COLO829 (cell line): ENCODE results near the gene KRTAP23-1.

Source experiments
- DNase-seq: peaks from one replicate; pipeline ENCODE4 v3.0.0; 2012; ENCODE audit warnings: low spot score

Gene KRTAP23-1

DNA sequence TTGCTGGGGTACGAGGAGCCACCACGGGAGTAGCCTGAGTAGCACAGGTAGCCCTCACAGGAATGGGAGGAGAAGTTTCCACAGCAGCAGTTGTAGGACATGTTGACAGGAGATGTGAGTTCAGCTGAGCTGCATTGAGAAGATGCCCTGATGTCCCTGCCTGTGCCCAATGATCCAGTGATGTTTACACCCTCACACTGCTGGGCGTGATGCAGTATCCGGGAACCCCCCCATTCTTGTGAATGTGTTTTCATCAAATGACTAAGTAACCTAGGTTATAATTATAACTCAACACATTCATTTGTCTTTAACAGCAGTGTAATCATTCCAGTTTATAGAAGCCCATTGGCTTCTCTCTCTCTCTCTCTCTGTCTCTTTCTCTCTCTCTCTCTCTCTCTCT is at the start of gene KRTAP23-1:
KRTAP23-1 (minus strand) TSS at position 101 of the 400 bp plus-strand sequence; CDS start at position 101, 0 bp downstream.
- DNase-seq = no peak

DNA sequence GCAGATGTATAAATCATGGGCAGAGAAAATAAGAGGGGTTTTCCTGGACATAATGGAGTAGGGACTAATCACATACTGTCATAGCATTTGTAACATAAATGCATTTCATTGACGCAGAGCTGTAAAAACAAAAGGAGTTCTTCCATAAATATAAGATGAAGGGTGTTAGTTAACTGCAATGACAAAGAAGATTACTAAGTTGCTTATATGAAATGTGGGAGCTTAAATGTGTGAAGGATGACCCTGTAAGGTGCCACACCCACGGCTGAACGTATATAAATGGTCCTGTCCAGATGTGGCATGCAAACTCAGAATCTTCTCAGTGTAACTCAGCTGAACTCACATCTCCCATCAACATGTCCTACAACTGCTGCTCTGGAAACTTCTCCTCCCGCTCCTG is 47.3 kb upstream of the KRTAP23-1 start, which contains the start of gene KRTAP13-1:
KRTAP13-1 (plus strand) TSS at position 301 of the 400 bp plus-strand sequence; CDS start at position 357, 56 bp downstream.
- DNase-seq = no peak

DNA sequence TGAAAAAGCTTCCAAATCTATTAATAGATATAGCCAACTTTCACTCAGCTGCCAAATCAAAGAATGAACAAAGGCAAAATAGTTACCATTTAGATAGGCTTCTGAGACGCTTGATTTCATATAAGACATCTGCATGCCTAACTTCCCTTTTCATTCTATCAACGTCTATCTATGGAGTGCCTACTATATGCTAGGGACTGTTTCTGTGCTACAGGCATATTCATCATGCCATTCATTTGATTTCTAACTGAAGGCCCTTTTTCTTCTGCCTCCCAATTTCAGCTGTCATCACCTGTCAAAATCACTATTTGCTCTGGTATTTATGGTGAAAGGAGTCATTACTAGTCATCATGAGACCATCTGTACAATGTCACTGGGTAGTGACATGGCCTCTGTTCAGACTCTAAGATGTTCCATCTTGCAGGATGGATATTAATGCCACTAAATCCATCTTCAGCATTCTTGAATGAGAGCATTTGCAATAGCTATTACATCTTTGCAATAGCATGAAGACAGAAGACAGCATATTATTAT is 43.2 kb upstream of the KRTAP23-1 start:
- no peak for DNase-seq

GRCh38 chr21:30382201-30382600 is 33.8 kb upstream of the KRTAP23-1 start:
- no peak for DNase-seq

DNA sequence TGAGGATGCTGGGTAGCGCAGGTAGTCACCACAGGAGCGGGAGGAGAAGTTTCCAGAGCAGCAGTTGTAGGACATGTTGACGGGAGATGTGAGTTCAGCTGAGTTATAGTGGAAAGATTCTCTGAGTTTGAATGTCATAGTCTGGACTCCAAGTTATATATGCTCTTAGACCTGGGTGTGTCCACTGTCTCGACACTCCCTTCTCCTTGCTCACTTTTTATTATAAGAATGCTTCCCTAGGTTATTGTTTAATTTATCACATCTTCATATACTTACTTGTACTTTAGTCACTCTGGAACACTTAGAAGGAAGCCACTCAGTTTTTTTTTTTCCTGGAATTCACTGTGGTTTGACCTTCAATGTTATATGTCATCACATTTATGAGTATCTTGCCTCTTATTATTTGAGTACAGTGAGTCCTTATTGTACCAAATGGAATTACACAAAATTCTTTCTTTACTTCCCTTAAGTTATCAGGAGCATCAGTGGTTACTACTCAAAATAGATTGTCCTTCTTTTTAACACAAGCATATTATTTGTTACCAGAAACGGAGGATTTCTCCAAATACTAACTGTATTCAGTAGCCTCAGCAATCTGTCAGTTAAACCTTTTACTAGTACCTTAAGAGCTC is 23.8 kb upstream of the KRTAP23-1 start, which contains the start of gene KRTAP13-2:
KRTAP13-2 (minus strand) TSS at position 133 of the 632 bp plus-strand sequence; CDS start at position 75, 58 bp downstream.
- peak; percentile 38 for DNase-seq

DNA sequence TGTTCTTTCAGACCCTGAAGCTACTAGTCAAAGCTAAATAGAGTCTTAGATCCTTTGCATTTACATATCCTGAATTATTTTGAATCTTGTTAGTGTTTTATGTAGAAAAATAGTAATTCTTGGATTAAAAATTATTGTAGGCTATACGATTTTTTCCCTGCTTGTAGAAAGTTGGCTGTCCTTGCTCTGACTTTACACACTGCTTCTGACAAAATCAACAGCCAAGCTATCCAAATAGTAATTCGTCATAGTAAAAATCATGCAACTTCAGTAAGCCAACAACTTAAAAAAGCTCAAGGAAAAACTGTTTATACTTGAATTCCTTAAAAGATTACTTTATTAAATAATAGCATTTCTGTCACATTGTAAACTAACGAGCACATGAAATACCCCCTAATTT is 7.5 kb upstream of the KRTAP23-1 start:
- no peak for DNase-seq

DNA sequence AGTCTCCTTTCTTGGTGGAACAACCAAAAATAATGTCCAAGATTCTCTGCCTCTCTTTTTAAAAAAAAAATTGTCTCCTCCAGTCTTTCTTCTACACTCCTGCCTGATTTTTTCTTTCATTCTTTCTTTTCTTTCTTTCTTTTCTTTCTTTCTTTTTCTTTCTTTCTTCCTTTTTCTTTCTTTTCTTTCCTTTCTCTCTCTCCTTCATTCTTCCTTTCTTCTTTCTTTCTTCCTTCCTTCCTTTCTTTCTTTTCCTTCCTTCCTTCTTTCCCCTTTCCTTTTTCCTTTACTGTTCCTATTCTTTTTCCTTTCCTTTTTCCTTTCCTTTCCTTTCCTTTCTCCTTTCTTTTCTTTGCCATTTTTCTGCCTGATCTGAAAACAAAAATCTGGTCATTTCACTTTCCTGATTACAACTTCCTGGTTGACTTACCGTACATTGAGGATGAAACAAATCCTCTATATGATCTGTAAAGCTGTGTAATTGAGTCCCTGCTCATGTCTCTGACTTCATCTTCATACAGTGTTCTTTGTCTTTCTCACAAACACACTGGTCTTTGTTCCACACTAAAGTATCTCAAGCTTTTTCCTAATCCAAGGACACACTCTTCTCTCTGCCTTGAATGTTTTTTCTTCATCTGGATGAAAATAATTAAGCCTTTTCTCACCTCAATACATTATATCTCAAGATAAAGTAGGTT is 6.1 kb upstream of the KRTAP23-1 start:
- peak; percentile 61 for DNase-seq

- DNase-seq = no peak
These were observed 3.1 kb upstream of the KRTAP23-1 start for GRCh38 chr21:30351534-30351933.

DNA sequence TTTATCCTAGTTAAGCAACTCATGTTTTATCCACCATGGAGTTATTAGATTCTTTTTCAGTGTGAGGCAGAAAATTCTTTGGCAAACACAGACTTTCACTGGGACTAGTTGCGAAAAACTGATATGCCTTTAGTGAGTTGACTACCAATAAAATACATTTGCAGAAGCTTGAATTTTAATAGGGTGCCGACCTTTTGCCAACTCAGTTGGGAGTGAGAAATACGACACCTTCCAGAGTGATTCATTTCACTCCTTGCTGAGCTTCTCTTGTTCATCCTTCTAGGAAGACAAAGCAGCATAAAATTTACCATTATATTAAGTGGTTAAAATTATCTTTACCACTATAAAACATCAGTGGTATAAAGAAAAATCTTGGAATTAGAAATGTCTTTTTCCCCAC is 1.2 kb upstream of the KRTAP23-1 start:
- no peak for DNase-seq

DNA sequence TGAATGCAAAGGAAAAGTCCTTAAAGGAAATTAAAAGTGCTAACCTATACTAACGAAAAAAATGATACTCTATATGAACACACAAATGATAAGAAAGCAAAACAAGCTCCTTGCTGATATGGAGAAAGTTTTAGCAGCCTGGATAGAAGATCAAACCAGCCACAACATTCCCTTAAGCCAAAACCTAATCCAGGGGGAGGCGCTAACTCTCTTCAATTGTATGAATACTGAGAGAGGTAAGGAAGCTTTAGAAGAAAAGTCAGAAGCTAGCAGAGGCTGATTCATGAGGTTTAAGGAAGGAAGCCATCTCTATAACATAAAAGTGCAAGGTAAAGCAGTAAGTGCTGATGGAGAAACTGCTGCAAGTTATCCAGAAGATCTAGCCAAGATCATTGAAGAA is 3.4 kb downstream of the KRTAP23-1 start:
- DNase-seq = no peak

GRCh38 chr21:30340714-30341573 is 7.5 kb downstream of the KRTAP23-1 start:
- peak; percentile 66 for DNase-seq

DNA sequence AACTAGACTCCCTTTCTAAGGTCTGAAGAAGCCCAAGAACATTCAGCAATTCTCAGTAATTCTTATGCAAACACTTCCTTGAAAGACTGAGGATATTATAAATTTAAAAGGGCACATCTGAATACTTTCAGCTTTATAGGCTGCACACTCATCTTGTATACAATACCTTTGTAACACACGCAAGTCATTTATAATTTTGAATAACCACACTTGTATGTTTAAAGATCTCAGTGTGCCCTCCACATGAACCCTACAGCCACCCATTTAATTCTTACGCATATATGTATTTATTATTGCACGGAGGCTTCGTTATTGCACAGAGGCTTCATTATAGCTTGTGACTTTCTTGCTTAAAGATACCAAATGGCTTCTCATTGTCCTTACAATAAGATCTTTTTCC is 9.7 kb downstream of the KRTAP23-1 start:
- no peak for DNase-seq

DNA sequence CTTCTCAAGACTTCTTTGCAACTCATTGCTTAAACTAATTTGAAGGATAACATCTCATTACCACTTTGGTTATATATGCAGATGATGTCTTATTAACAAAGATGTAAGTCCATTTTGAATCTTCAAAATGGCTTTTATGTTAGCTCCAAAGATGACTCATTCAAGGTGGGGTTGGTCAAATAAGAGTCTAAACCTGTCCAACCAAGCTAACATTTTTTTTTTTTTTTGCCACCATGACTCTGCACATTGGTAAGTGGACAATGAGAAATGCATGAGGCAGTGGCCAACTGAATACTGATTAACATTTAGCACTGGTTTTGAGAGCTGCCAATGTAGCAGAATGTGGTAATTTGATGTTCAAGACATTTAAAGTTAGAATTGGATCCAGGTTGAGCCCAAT is 10.6 kb downstream of the KRTAP23-1 start:
- DNase-seq = no peak

GRCh38 chr21:30337276-30337744 is 11.1 kb downstream of the KRTAP23-1 start, which contains the start of gene KRTAP27-1:
KRTAP27-1 (minus strand) TSS chr21:30337694; CDS start chr21:30337668, 26 bp downstream.
- DNase-seq = no peak

GRCh38 chr21:30336596-30336995 is 11.8 kb downstream of the KRTAP23-1 start:
- no peak for DNase-seq

DNA sequence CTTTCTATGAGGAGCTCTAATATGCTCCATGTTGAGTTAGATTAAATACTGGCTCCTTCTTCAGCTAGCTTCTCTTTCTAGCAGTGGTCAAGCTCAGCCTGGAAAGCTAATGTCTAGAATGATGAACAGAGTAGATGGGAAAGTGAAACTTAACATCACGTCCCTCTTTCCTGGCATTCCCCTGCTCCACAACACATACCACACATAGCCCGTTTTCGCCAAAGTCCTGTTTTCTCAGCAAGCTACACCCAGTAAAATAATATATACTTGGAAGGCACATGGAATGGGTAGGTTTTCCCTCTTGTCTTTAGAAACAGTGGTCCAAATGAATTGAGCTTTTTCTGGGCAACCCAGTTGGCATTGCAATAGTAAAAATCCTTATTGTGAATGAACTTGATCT is 14.7 kb downstream of the KRTAP23-1 start:
- no peak for DNase-seq

- DNase-seq = no peak
These were observed 15.7 kb downstream of the KRTAP23-1 start for GRCh38 chr21:30332681-30333080.

DNA sequence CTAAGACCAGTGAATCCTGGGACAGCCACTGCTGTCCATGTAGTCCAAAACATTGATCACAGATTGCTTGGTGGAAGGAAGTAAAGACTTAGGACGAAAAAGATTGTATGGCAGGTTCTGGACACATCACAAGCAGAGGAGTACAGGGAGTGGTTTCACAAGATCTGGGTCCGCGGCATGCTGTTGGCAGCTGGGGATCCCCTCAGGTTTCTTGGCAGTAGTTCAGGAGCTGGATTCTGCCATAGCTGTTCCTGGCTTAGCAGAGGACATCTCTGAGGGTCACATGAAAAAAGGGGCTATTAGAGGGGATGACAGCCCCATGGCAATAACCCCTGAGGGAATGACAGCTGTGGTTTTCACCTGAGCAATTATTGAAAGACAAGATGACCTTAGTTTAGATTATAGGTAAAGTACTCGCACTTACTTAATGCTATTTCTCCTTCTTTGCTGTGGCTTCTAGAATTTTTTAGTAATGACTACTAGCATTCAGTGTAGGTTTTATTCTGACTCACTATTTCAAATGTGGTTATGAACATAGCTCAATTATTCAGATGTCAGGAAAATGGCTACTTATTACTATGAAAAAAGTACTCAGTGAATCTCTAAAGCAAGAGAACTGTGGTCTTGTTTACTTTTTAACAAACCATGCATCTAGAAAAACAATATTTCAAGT is 19.1 kb downstream of the KRTAP23-1 start:
- no peak for DNase-seq

- DNase-seq = no peak
These were observed 22.0 kb downstream of the KRTAP23-1 start for GRCh38 chr21:30326390-30326789.

DNA sequence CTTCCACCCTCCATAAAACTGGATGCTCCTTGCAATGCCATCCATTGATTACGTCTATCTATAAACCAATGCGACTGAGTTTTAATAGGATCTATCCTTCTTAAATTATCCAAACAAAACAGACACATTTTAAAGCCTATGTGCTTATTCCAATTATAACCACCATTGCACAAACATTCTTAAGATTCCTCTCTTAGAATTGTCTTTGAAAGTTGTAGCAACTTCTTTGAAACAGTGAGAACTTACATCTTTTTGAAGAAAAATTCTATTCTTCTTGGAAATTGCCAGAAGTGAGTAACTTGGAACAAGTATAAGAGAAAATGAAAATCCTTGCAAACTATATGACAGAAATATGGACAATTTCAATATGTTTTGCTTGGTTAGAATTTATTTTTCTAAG is 28.2 kb downstream of the KRTAP23-1 start, which contains the start of gene KRTAP26-1:
KRTAP26-1 (minus strand) TSS at position 101 of the 400 bp plus-strand sequence. CDS start 280 bp downstream, outside the sequence.
- DNase-seq = no peak

DNA sequence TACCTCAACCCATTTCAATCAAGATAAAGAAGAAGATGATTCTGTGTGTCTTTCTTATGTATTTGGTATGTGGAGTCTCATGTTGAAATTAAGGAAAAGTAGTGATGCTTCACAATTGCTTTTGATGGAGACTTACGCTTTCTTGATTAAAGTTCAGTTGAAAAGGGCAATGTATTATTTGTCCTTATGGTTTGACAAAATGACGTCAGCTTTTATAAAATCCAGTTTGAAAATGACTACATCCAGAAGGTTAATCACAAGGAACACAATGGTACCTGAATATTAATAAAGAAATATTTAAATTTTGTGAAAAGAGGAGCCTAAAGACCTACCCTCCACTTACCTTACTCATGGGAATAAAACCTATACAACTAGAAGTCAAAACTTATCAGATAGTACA is 32.7 kb downstream of the KRTAP23-1 start:
- no peak for DNase-seq
